NT2/D1 (cell line): ENCODE data around the gene OR2A14.
"Not testable (repeated sequence)": the region's sequence is repeated elsewhere in the genome, so short reads cannot be mapped to it uniquely, and the experiment has no call there.

Source experiments
- DNase-seq: peaks from one replicate; pipeline ENCODE4 v3.0.0-alpha.2; 2011; ENCODE audit warnings: low read depth, low spot score
- H3K27me3 ChIP-seq: 2 replicates; pipeline ENCODE4 v1.6.0; 2011; ENCODE audit warnings: mild to moderate bottlenecking; ENCODE audit not compliant: insufficient read length, insufficient read depth
- H3K36me3 ChIP-seq: 2 replicates; pipeline ENCODE4 v1.6.1; 2011; ENCODE audit warnings: mild to moderate bottlenecking, low read length, mixed read lengths; ENCODE audit not compliant: insufficient read depth, insufficient read length
- H3K4me1 ChIP-seq: 2 replicates; pipeline ENCODE4 v1.5.1; 2011; ENCODE audit not compliant: insufficient read depth, insufficient read length
- H3K4me3 ChIP-seq: 2 replicates; pipeline ENCODE4 v1.5.1; 2011; ENCODE audit warnings: low read depth; ENCODE audit not compliant: insufficient read length
- H3K9ac ChIP-seq: 2 replicates; pipeline ENCODE4 v1.6.0; 2011; ENCODE audit warnings: low read depth; ENCODE audit not compliant: insufficient read length
- H3K9me3 ChIP-seq: 2 replicates; pipeline ENCODE4 v1.5.1; 2011; ENCODE audit warnings: mild to moderate bottlenecking, low read length; ENCODE audit not compliant: insufficient read depth
- SUZ12 ChIP-seq: IDR thresholded peaks from 2 replicates; pipeline ENCODE4 v1.6.1; 2011; ENCODE audit not compliant: insufficient read length, insufficient read depth; ENCODE audit errors: extremely low read depth
- YY1 ChIP-seq: IDR thresholded peaks from 2 replicates; pipeline ENCODE4 v1.6.1; 2011; ENCODE audit not compliant: insufficient read length, insufficient read depth
- ZNF274 ChIP-seq: IDR thresholded peaks from 2 replicates; pipeline ENCODE4 v1.6.1; 2011; ENCODE audit warnings: mild to moderate bottlenecking, low read depth, low read length

OR2A14 gene

DNA sequence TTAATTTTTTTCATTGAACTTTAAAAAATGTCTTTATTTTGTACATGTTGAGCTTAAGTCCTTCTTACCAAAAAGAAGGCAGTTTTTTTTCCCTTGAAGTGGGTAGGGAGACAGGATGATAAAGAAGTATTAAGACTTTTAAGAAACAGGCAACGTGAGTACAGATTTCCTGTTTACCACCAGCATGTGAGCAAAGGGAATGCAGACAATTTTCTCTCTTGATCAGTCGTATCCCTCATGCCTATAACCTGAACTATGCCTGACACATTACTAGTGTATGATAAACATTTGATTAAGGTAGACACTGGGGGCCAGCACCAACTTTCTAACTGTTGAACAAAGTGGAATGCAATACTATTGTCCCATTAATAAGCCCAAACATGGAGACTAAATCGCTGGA lies 22.4 kb upstream of the OR2A14 start:
- H3K4me1 ChIP-seq = no peaks in the 10 kb centered on the region
- no peak overlapping the region for H3K4me3 ChIP-seq
- H3K36me3 ChIP-seq = no peaks in the 10 kb centered on the region
- H3K9ac ChIP-seq = no peak overlapping the region
- H3K9me3 ChIP-seq = no peaks in the 10 kb centered on the region
- H3K27me3 ChIP-seq = no peaks in the 10 kb centered on the region
- TF ChIP-seq SUZ12 (no peak), YY1 (no peak), ZNF274 (no peak)
- DNase-seq = no peak

DNA sequence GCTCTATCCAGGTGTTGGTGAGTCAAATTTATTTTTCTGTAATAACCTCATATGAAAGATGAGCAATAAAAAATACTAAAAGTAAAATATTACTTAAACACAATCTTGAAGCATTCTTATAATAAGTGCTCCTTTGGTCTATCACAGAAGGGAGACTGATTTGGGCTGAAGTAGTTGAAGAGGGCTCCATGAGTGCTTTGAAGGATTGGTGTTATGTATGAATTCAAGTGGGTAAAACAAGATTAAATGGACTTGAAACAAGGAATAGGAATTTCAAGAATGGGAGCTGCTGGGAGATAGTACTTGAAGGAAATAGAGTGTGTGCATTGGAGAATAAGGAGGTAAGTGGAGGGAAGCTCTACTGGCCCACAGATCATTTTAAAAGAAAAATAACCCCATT lies 20.9 kb upstream of the OR2A14 start:
- no peak for DNase-seq
- Histone ChIP-seq H3K4me1 (no peaks in the 10 kb centered on the region), H3K27me3 (no peaks in the 10 kb centered on the region), H3K36me3 (no peaks in the 10 kb centered on the region), H3K9me3 (no peaks in the 10 kb centered on the region), H3K4me3 (no peak overlapping the region), H3K9ac (no peak overlapping the region)
- TF ChIP-seq SUZ12 (no peak), ZNF274 (no peak), YY1 (no peak)

DNA sequence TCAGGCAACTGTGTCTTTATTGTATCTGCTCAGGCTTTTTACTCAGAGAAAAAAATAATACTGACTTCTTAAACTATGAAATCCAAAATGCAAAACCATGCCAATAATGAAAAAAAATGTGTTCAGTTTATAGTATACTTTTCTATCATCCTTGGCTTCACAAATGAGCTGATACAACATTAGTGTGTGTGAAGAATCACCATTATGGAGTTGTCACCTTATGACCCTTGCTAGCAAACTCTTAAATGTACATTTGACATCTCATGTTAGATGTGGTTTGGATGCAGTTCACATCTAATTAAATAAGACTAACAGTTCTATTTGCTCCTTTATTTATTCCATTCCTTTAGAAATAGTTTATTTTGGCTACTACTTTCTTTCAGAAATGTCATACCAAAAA lies 17.8 kb upstream of the OR2A14 start:
- DNase-seq = no peak
- TF ChIP-seq SUZ12 (no peak), YY1 (no peak), ZNF274 (no peak)
- H3K27me3 ChIP-seq = no peaks in the 10 kb centered on the region

DNA sequence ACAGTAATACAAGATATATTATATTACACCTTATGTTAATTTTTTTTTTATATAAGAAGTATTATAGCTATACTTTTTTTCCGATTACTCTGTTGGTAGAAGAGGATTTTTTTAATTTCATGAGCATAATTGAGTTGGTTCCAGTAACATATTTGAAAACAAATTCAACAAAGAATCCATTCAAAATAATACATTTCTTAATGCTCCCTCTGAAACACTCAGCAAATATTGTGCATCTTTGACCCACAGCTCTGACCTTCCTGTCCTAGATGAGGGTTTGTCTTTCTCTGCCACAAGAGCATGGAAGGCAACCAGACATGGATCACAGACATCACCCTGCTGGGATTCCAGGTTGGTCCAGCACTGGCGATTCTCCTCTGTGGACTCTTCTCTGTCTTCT lies 13.7 kb upstream of the OR2A14 start, which contains the start of gene OR2A2:
Gene OR2A2 (plus strand): TSS at position 301 of the 400 bp plus-strand sequence. CDS start 0 bp downstream, at position 301.
- no peak for TF ChIP-seq SUZ12
- no peak for TF ChIP-seq ZNF274
- no peak for TF ChIP-seq YY1
- Histone ChIP-seq H3K36me3 (no peaks in the 10 kb centered on the region), H3K9ac (no peak within 1 kb of the TSS), H3K4me1 (no peaks in the 10 kb centered on the region), H3K27me3 (no peaks in the 10 kb centered on the region), H3K9me3 (no peaks in the 10 kb centered on the region), H3K4me3 (no peak within 1 kb of the TSS)
- DNase-seq = no peak

More for the DNA sequence above, 17.8 kb upstream of the OR2A14 start:
- H3K9ac ChIP-seq = no peak overlapping the region
- no peaks in the 10 kb centered on the region for H3K4me1 ChIP-seq
- H3K4me3 ChIP-seq = no peak overlapping the region
- no peaks in the 10 kb centered on the region for H3K9me3 ChIP-seq
- no peaks in the 10 kb centered on the region for H3K36me3 ChIP-seq

DNA sequence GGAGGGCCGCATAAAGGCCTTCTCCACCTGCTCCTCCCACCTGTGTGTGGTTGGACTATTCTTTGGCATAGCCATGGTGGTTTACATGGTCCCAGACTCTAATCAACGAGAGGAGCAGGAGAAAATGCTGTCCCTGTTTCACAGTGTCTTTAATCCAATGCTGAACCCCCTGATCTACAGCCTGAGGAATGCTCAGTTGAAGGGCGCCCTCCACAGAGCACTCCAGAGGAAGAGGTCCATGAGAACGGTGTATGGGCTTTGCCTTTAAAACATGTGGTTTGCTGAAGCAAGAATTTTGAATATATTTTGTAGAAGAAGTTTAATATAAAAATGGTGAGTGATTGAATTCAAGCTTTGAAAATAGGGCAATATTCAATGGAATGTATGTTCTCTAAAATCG lies 12.7 kb upstream of the OR2A14 start:
- Histone ChIP-seq H3K9me3 (no peaks in the 10 kb centered on the region), H3K4me1 (no peaks in the 10 kb centered on the region), H3K4me3 (no peak overlapping the region), H3K9ac (no peak overlapping the region), H3K36me3 (no peaks in the 10 kb centered on the region), H3K27me3 (no peaks in the 10 kb centered on the region)
- no peak for DNase-seq
- TF ChIP-seq YY1 (no peak), SUZ12 (no peak), ZNF274 (no peak)

DNA sequence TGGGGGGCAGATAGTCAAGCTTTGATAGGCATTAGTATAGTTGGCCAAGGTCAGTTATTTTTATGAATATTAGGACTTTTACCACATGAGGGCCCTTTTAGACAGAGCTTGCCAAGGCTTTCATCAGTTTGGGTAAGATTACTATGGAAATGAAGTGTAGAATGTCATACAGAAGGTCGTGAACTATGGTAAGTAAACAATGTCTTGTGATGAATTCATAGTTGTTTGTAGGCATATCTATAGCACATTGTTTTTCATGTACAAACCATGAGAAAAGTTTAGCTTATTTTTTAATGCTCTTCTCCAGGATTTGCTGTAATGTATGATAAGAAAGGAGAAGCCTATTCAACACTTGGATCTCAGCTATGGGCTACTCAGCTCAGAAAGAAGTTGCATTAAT lies 9.3 kb upstream of the OR2A14 start:
- DNase-seq = no peak
- H3K36me3 ChIP-seq = no peaks in the 10 kb centered on the region
- H3K4me3 ChIP-seq = no peak overlapping the region
- H3K9ac ChIP-seq = no peak overlapping the region
- no peaks in the 10 kb centered on the region for H3K9me3 ChIP-seq
- peaks cover 3% of the 10 kb centered on the region for H3K4me1 ChIP-seq
- H3K27me3 ChIP-seq = no peaks in the 10 kb centered on the region
- no peak for TF ChIP-seq ZNF274
- no peak for TF ChIP-seq YY1

DNA sequence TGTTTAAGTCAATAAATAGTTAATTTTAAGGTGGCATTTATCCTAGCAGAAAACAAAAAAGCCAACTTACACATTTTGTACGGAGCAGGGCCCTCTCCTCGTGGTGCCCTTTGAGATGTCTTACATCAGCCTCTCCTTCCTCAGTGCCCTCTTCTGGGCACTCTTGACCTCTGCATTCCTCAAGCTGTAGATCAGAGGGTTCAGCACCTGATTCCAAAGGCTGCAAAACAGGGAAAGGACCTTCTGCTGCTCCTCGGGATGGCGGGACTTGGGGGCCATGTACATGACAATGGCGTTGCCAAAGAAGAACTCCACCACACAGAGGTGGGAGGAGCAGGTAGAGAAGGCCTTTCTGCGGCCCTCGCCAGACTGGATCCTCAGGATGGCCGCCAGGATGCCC lies 4.6 kb upstream of the OR2A14 start:
- TF ChIP-seq SUZ12 (no peak), ZNF274 (no peak), YY1 (no peak)

DNA sequence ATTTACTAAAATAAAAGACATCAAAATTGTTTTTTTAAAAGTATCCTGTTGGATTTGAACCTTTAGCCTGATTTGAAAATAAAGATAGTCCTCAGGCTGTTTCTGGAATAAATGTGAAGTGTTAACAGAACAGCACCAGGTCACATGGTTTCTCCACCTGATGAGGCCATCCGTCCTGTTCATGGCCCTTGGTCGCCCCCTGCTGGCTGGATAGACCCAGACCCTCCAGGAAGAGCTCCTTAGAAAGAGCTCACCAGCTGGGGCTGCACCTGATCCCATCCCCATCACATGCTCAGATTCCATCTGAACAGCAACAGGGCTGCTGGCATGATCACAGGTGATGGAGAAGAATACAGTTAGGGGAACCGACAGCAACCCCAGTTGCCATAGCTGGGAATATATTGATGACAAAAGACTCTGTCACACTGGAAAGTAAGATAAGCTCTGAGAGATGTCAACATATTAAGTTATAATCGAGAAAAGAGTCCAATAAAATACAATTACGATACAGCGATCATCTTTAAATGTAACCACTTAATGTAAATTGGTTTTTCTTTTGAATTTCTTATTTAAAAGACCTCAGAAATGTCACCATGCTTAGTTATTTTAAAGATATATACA lies 4.8 kb downstream of the OR2A14 start:
- H3K4me1 ChIP-seq = no peaks in the 10 kb centered on the region
- peak; percentile 92 for DNase-seq
- H3K9me3 ChIP-seq = no peaks in the 10 kb centered on the region
- no peaks in the 10 kb centered on the region for H3K36me3 ChIP-seq
- no peak for TF ChIP-seq YY1
- H3K4me3 ChIP-seq = no peak overlapping the region
- H3K9ac ChIP-seq = no peak overlapping the region
- H3K27me3 ChIP-seq = no peaks in the 10 kb centered on the region

More for the DNA sequence above, 4.6 kb upstream of the OR2A14 start:
- DNase-seq = peak; percentile 25
- H3K9ac ChIP-seq = no peak overlapping the region
- no peaks in the 10 kb centered on the region for H3K36me3 ChIP-seq
- H3K4me1 ChIP-seq = peaks cover 3% of the 10 kb centered on the region
- no peaks in the 10 kb centered on the region for H3K27me3 ChIP-seq
- H3K4me3 ChIP-seq = no peak overlapping the region
- no peaks in the 10 kb centered on the region for H3K9me3 ChIP-seq

DNA sequence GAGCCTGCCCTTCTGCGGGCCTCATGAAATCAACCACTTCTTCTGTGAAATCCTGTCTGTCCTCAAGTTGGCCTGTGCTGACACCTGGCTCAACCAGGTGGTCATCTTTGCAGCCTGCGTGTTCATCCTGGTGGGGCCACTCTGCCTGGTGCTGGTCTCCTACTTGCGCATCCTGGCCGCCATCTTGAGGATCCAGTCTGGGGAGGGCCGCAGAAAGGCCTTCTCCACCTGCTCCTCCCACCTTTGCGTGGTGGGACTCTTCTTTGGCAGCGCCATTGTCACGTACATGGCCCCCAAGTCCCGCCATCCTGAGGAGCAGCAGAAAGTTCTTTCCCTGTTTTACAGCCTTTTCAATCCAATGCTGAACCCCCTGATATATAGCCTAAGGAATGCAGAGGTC lies 6.6 kb downstream of the OR2A14 start:
- H3K27me3 ChIP-seq, H3K9ac ChIP-seq, H3K9me3 ChIP-seq, H3K4me3 ChIP-seq, DNase-seq, H3K4me1 ChIP-seq, H3K36me3 ChIP-seq: not testable (repeated sequence)
